Activated CD8-positive, alpha-beta memory T cell treated with anti-CD3 and anti-CD28 coated beads for 4 hours (primary cell): Measurements from ENCODE around the gene CDC16.
A peak's percentile ranks its signal among the peaks of the same experiment; 100 is the strongest.

Experiments
- DNase-seq, 2 donors: peaks; one replicate each; pipeline ENCODE4 v3.0.0-alpha.2; 2020; ENCODE audit warnings: low read depth in 2 of 2

The CDC16 gene

GRCh38 chr13:114303700-114304327 is 69.1 kb downstream of the CDC16 start:
- DNase-seq: no peak

DNA sequence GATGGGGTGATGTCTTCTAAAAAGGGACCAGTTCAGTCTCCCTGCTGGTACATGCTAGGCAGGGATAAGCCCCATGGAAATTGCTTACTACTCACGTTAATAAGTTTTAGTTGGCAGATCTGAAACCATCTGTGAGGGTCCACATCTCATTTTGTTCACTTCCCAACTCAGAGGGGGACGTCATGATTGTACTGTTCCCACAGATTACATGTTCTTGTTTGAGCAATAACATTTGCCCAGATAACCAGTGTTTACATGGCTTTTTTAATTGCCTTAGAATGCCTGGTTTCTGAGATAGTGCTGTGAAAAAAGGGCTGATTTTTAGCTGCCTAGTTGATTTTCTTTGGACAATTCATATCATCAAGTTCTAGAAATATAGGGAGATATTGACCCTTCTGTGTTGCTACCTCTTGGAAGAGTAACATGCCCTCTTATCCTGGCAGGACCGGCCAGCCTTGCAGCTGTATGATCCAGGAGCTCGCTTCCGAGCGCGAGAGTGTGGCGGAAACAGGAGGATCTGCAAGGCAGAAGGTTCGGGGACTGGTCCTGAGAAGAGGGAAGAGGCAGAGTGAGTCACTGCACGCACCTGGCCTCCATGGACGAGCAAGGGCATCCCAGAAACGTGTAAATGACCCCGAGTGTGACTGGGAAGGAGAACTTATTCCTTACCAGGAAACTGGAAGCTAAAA is 69.8 kb downstream of the CDC16 start:
- DNase-seq: no peak

DNA sequence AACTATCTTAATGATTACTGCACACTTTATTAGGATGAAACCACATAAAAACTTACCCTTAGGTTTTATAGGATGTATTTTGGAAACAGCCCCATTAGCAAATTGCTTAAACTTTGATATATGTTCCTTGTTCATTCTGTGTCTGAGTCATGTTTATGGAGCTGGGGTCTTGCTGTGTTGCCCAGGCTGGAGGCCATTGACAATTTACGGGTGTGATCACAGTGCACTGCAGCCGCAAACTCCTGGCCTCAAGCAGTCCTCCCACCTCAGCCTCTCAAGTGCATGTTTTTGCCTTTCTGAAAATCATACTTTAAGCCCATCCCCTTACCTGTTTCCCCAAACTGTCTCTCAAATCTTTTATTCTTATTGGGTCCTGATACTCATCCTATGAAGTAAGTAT is 74.4 kb downstream of the CDC16 start:
- no peak for DNase-seq

GRCh38 chr13:114309806-114310410 is 75.2 kb downstream of the CDC16 start:
- no peak for DNase-seq

DNA sequence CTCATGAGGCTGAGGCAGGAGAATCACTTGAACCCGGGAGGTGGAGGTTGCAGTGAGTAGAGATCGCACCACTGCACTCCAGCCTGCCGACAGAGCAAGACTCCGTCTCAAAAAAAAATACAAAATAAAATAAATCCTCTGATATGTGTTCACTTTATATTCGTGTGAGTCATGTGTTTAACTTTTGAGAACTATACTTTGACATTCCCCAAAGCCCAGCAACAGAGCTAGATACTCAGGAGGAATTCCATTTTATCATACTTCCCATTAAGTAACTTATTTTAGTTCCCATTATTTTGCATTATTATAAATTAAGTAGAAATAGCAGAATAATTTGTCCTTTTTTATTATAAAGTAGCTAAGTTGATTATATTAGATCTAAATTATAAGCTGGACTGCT is 76.3 kb downstream of the CDC16 start:
- DNase-seq: no peak

DNA sequence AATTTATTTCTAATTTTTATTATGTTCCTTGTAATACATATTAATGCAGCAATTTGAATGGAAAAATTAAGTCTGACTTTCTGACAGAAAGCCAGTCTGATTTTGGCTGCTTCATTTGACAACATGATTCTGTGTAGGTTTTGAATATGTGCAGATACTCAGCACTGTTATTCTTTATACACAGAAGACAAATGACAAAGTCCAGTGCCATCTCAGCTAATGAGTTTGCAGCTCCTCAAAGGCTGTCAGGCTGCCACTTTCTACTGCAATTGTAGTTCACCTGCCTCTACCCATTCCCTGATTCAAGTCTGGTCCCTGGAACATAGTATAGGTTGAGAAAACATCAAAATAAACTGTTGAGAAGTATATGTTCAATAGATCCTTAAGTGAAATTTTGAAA is 76.7 kb downstream of the CDC16 start:
- no peak for DNase-seq

- no peak for DNase-seq
These were observed 77.2 kb downstream of the CDC16 start for GRCh38 chr13:114311908-114312307.

DNA sequence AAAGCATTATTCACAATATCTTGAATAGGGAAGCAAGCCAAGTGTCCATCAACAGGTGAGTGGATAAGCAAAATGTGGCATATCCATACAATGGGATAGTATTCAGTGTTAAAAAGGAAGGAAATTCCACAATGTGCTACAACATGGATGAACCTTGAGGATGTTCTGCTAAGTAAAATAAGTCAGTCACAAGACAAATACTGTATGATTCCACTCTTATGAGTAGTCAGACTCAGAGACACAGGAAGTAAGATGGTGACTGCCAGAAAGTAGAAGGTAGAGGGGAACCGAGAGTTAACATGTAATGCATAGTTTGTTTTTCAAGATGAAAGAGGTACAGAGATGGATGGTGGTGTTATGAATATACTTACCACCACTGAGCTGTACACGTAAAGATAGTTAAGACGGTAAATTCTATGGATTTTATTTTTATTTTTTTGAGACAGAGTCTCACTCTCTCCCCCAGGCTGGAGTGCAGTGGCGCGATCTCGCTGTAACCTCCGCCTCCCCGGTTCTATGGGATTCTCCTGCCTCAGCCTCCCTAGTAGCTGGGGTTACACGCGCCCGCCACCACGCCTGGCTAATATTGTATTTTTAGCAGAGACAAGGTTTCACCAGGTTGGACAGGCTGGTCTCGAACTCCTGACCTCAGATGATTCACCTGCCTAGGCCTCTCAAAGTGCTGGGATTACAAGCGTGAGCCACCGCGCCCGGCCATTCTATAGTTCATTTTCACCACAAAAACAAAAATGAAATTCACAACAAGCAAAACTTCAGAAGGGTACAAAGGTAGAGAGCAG is 78.6 kb downstream of the CDC16 start:
- DNase-seq: no peak

DNA sequence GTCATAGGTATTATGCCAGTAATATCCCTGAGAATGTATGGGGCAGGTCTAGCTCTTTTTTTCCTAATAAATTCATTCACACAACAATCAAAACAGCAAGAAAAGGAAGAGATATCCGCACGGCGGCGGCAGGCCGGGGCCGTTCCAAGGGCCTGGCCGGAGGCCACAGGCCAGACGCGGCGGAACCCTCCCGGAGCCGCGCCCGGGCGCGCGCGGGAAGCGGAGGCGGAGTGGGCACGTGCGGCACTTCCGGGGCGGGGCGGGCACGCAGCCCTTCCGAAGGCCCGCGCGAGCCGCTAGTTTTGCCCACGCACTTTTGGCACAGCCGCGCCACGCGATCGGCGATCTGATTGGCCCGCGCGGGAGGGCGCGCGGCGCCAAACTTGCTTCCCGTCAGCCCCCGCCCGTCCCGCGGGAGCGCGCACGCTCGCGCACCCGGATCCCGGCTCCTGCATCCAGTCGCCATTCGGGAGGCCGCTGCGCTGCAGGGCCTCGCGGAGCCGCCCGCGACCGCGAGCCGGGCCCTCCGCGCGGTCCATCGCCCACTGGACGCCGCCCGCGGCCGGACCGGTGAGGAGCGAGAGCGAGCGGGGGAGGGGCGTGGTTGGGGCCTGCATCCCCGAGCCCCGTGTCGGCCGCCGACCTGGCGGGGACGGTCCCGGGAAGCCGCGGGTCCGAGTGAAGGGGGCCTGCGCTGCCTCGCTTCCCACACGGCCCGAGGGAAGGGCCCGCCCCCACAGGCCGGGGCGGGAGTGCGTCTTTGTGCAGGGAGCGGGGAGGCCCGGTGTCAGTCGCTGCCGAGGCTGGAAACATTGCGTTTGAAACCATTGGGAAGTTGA is 79.6 kb downstream of the CDC16 start, which contains the start of gene CHAMP1:
Gene CHAMP1 (plus strand): TSS at position 430 of the 839 bp plus-strand sequence. CDS start 9,340 bp downstream, outside the sequence.
- DNase-seq: peak; percentile 72 to 81

GRCh38 chr13:114315074-114315785 is 80.5 kb downstream of the CDC16 start:
- DNase-seq: no peak

GRCh38 chr13:114318624-114319023 is 83.9 kb downstream of the CDC16 start:
- no peak for DNase-seq

DNA sequence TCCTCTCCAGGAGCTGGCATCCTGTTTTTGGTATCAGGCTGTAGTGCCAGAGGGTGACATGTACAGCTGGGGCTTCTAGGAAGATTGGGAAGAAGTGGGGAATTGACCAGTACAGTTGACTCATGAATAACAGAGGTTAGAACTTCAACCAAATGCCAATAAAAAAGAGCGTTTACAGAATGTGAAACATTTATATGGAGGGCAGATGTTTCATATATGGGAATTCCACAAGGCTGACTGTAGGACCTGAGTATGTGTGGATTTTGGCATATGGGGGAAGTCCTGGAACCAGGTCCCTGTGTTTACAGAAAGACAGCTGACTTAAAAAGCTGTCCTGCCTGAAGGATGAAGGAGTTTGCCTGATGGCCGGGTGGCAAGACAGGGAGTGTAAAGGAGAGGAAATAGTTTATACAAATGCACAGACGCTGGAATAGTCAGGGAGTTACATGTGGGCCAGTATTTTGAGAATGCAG is 84.8 kb downstream of the CDC16 start:
- DNase-seq: no peak

GRCh38 chr13:114320065-114320464 is 85.4 kb downstream of the CDC16 start:
- DNase-seq: no peak

GRCh38 chr13:114321256-114321655 is 86.6 kb downstream of the CDC16 start:
- DNase-seq: no peak
